ENCODE results near the gene UGGT1.

Gene UGGT1

GRCh38 chr2:128076461-128077106, 14.4 kb upstream of the UGGT1 start:
- Histone ChIP-seq H3K4me1 (ENCODE audit: control insufficient read depth, insufficient read depth, low read length) (no peaks in the 10 kb centered on the region), H3K4me3 (ENCODE audit: low read length) (no peak overlapping the region), H3K4me2 (ENCODE audit: low read length) (no peak overlapping the region), H3K27me3 (ENCODE audit: control insufficient read depth, insufficient read depth, low read length) (peaks cover 13% of the 10 kb centered on the region), H3K9me3 (replicated peaks; ENCODE audit: low read length) (no peaks in the 10 kb centered on the region), H3K9ac (ENCODE audit: low read depth, low read length) (no peak overlapping the region), H3K36me3 (ENCODE audit: insufficient read depth, low read length) (no peaks in the 10 kb centered on the region)

- Histone ChIP-seq H3K27me3 (ENCODE audit: control insufficient read depth, insufficient read depth, low read length) (peaks cover 8% of the 10 kb centered on the region), H3K4me1 (ENCODE audit: control insufficient read depth, insufficient read depth, low read length) (no peaks in the 10 kb centered on the region), H3K4me2 (ENCODE audit: low read length) (no peak overlapping the region), H3K9me3 (replicated peaks; ENCODE audit: low read length) (no peaks in the 10 kb centered on the region), H3K4me3 (ENCODE audit: low read length) (no peak overlapping the region), H3K9ac (ENCODE audit: low read depth, low read length) (no peak overlapping the region), H3K36me3 (ENCODE audit: insufficient read depth, low read length) (no peaks in the 10 kb centered on the region)
These were observed 6.2 kb upstream of the UGGT1 start for GRCh38 chr2:128084757-128085156.

DNA sequence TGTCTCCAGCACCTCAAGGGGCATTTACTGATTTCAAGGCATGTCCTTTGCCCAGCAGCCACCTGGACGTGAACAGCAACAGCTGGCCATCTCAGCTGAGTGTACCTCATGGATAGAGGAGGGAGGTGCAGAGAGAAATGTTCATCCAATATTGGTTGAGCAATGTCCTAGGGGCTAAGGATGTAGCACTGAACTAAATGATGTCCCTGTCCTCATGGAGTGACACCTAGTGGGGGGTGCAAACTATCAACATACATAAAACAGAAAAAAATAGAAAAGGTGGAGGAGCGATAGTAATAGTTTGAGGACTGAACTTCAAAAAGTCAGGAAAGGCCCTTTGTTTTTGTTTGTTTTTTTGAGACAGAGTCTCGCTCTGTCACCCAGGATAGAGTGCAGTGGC, 4.8 kb upstream of the UGGT1 start:
- Histone ChIP-seq H3K4me2 (ENCODE audit: low read length) (no peak overlapping the region), H3K4me1 (ENCODE audit: control insufficient read depth, insufficient read depth, low read length) (no peaks in the 10 kb centered on the region), H3K4me3 (ENCODE audit: low read length) (no peak overlapping the region), H3K27me3 (ENCODE audit: control insufficient read depth, insufficient read depth, low read length) (no peaks in the 10 kb centered on the region), H3K36me3 (ENCODE audit: insufficient read depth, low read length) (no peaks in the 10 kb centered on the region), H3K9me3 (replicated peaks; ENCODE audit: low read length) (no peaks in the 10 kb centered on the region), H3K9ac (ENCODE audit: low read depth, low read length) (no peak overlapping the region)

DNA sequence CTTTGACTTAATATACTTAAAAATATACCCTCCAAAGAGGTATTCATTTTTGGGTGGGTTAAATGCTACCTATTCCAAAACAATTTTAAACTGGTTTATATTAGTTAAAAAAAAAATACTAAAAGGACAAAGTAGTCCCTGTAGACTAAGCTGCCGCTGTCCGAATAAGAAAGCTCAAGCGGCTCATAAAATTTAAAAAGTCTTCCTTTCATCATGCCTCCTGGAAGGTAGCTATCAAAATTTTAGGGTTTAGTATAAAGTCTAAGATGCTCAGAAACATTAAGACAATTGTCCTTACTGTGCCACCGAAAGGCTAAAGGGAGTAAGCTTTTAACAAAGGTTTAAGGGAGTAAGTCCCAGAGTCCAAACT, 440 bp upstream of the UGGT1 start:
- peak overlapping the region; percentile 86 for H3K9ac ChIP-seq (ENCODE audit: low read depth, low read length)
- H3K4me1 ChIP-seq (ENCODE audit: control insufficient read depth, insufficient read depth, low read length): peaks cover 4% of the 10 kb centered on the region
- H3K9me3 ChIP-seq (replicated peaks; ENCODE audit: low read length): no peaks in the 10 kb centered on the region
- H3K4me2 ChIP-seq (ENCODE audit: low read length): peak overlapping the region; percentile 85
- peak overlapping the region; percentile 98 for H3K4me3 ChIP-seq (ENCODE audit: low read length)
- H3K36me3 ChIP-seq (ENCODE audit: insufficient read depth, low read length): no peaks in the 10 kb centered on the region
- no peaks in the 10 kb centered on the region for H3K27me3 ChIP-seq (ENCODE audit: control insufficient read depth, insufficient read depth, low read length)

DNA sequence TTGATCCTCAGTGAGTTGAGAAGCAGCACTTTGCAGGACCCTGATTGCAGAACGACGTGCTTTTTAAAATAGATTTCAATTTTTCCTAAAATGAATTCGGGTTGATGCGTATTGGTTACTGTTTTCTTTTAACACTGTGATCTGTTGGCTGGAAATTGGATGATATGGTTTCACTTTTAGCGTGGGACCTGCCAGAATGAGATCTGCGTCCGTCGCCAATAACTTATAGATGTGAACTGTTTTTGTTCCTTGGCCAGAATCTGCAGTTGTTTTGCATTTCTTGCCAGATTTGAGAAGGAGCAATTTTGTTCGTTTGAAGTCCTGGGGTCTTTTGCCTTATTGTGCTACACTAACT, 703 bp downstream of the UGGT1 start:
- H3K9ac ChIP-seq (ENCODE audit: low read depth, low read length): peak overlapping the region; percentile 86
- no peaks in the 10 kb centered on the region for H3K9me3 ChIP-seq (replicated peaks; ENCODE audit: low read length)
- peaks cover 4% of the 10 kb centered on the region for H3K4me1 ChIP-seq (ENCODE audit: control insufficient read depth, insufficient read depth, low read length)
- H3K36me3 ChIP-seq (ENCODE audit: insufficient read depth, low read length): no peaks in the 10 kb centered on the region
- H3K4me2 ChIP-seq (ENCODE audit: low read length): peak overlapping the region; percentile 85
- no peaks in the 10 kb centered on the region for H3K27me3 ChIP-seq (ENCODE audit: control insufficient read depth, insufficient read depth, low read length)
- peak overlapping the region; percentile 98 for H3K4me3 ChIP-seq (ENCODE audit: low read length)

- Histone ChIP-seq H3K27me3 (ENCODE audit: control insufficient read depth, insufficient read depth, low read length) (no peaks in the 10 kb centered on the region), H3K4me3 (ENCODE audit: low read length) (peak overlapping the region; percentile 15), H3K9ac (ENCODE audit: low read depth, low read length) (peak overlapping the region; percentile 31), H3K4me1 (ENCODE audit: control insufficient read depth, insufficient read depth, low read length) (peaks cover 4% of the 10 kb centered on the region), H3K9me3 (replicated peaks; ENCODE audit: low read length) (no peaks in the 10 kb centered on the region), H3K36me3 (ENCODE audit: insufficient read depth, low read length) (no peaks in the 10 kb centered on the region), H3K4me2 (ENCODE audit: low read length) (peak overlapping the region; percentile 85)
These were observed 1.7 kb downstream of the UGGT1 start for GRCh38 chr2:128092656-128093055.

DNA sequence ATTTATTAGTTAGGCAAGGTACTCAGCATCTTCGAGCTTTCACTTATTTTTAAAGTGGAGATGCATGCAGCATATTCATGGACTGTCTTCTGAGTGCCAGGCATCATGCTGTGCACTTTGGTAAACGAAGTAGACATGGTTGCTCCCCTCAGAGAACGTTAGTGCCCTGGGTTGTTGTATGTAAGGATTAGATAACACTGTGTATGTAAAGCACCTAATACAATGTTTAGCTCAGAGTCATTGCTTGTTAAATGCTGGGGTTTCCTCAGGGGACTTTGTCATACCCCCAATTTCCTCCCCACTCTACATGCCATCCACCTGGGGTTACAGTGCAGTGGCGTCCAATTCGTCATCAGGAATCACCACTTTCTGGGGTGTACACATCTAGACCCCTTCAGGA, 2.8 kb downstream of the UGGT1 start:
- H3K4me3 ChIP-seq (ENCODE audit: low read length): no peak overlapping the region
- H3K4me2 ChIP-seq (ENCODE audit: low read length): no peak overlapping the region
- no peaks in the 10 kb centered on the region for H3K27me3 ChIP-seq (ENCODE audit: control insufficient read depth, insufficient read depth, low read length)
- peaks cover 3% of the 10 kb centered on the region for H3K36me3 ChIP-seq (ENCODE audit: insufficient read depth, low read length)
- H3K9ac ChIP-seq (ENCODE audit: low read depth, low read length): no peak overlapping the region
- H3K4me1 ChIP-seq (ENCODE audit: control insufficient read depth, insufficient read depth, low read length): peaks cover 4% of the 10 kb centered on the region
- no peaks in the 10 kb centered on the region for H3K9me3 ChIP-seq (replicated peaks; ENCODE audit: low read length)

GRCh38 chr2:128095201-128095600, 4.2 kb downstream of the UGGT1 start:
- Histone ChIP-seq H3K4me3 (ENCODE audit: low read length) (no peak overlapping the region), H3K4me1 (ENCODE audit: control insufficient read depth, insufficient read depth, low read length) (peaks cover 4% of the 10 kb centered on the region), H3K27me3 (ENCODE audit: control insufficient read depth, insufficient read depth, low read length) (no peaks in the 10 kb centered on the region), H3K9ac (ENCODE audit: low read depth, low read length) (no peak overlapping the region), H3K36me3 (ENCODE audit: insufficient read depth, low read length) (peaks cover 10% of the 10 kb centered on the region), H3K9me3 (replicated peaks; ENCODE audit: low read length) (no peaks in the 10 kb centered on the region), H3K4me2 (ENCODE audit: low read length) (no peak overlapping the region)

DNA sequence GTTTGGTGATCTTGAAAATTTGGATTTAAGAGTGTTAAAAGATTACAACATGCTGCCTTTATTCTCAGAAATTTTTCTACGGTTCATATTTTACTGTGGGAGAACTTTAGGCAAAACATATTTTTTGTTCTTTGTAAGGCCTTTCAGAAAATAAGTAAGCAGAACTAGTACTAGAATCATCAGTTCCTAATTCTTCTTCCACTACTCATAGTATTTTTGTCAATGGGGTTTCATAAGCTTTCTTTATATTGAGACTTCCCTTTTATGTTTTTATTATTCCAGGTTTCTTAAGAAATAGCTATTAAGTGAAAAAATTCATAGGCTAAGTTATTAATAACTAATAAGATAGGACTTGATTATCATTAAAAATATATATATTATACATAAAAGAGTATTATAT, 12.4 kb downstream of the UGGT1 start:
- no peak overlapping the region for H3K9ac ChIP-seq (ENCODE audit: low read depth, low read length)
- H3K4me1 ChIP-seq (ENCODE audit: control insufficient read depth, insufficient read depth, low read length): no peaks in the 10 kb centered on the region
- H3K27me3 ChIP-seq (ENCODE audit: control insufficient read depth, insufficient read depth, low read length): no peaks in the 10 kb centered on the region
- H3K9me3 ChIP-seq (replicated peaks; ENCODE audit: low read length): no peaks in the 10 kb centered on the region
- no peak overlapping the region for H3K4me2 ChIP-seq (ENCODE audit: low read length)
- no peak overlapping the region for H3K4me3 ChIP-seq (ENCODE audit: low read length)
- peaks cover 35% of the 10 kb centered on the region for H3K36me3 ChIP-seq (ENCODE audit: insufficient read depth, low read length)

DNA sequence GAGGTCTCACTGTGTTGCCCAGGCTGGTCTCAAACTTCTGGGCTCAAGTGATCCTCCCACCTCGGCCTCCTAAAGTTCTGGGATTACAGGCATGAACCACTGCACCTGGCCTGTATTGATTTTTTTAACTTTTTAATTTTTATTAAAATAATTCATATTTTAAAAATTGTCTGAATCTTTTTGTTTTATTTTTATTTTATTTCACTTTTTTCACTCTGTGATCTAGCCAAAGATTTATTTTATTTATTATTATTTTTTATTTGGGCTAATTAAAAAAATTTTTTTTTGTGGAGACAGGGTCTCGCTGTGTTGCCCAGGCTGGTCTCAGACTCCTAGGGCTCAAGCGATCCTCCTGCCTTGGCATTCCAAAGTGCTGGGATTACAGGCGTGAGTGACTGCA, 14.1 kb downstream of the UGGT1 start:
- Histone ChIP-seq H3K9ac (ENCODE audit: low read depth, low read length) (no peak overlapping the region), H3K4me1 (ENCODE audit: control insufficient read depth, insufficient read depth, low read length) (no peaks in the 10 kb centered on the region), H3K27me3 (ENCODE audit: control insufficient read depth, insufficient read depth, low read length) (no peaks in the 10 kb centered on the region), H3K4me2 (ENCODE audit: low read length) (no peak overlapping the region), H3K9me3 (replicated peaks; ENCODE audit: low read length) (no peaks in the 10 kb centered on the region), H3K36me3 (ENCODE audit: insufficient read depth, low read length) (peaks cover 36% of the 10 kb centered on the region), H3K4me3 (ENCODE audit: low read length) (no peak overlapping the region)

DNA sequence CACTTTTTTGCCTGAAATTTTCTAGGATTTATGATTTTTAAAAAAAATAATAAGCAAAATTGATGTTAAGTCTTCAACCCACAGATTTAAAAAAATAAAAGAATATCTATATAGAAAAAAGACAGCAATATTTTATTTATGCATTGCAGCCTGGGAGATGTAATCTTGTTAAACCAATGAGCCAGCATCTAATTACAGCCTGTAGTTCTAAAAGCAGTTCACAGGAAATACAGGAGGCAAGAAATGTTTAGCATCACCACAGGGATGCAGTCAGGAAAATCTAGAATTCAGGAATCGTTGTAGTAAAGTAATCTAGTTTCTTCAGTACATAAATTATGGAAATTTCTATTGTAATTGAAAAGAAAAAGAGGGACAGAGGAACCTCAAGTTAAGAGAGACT, 17.2 kb downstream of the UGGT1 start:
- H3K9me3 ChIP-seq (replicated peaks; ENCODE audit: low read length): no peaks in the 10 kb centered on the region
- no peaks in the 10 kb centered on the region for H3K4me1 ChIP-seq (ENCODE audit: control insufficient read depth, insufficient read depth, low read length)
- no peak overlapping the region for H3K4me2 ChIP-seq (ENCODE audit: low read length)
- no peak overlapping the region for H3K9ac ChIP-seq (ENCODE audit: low read depth, low read length)
- H3K4me3 ChIP-seq (ENCODE audit: low read length): no peak overlapping the region
- H3K27me3 ChIP-seq (ENCODE audit: control insufficient read depth, insufficient read depth, low read length): no peaks in the 10 kb centered on the region
- H3K36me3 ChIP-seq (ENCODE audit: insufficient read depth, low read length): peaks cover 34% of the 10 kb centered on the region

DNA sequence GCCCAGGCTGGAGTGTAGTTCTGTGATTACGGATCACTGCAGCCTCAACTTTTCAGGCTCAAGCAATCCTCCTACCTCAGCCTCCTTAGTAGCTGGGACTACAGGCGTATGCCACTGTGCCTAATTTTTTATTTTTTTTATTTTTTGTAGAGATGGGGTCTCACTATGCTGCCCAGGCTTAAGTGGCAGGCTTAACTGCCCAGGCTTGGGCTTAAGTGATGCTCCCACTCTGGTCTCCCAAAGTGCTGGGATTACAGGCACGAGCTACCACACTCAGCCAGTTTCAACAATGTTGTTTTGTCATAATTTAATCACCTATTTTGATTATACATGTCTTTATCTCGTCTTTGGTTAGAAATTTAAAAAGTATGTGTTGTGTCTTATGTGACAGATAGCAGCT, 18.2 kb downstream of the UGGT1 start:
- Histone ChIP-seq H3K4me2 (ENCODE audit: low read length) (no peak overlapping the region), H3K36me3 (ENCODE audit: insufficient read depth, low read length) (peaks cover 33% of the 10 kb centered on the region), H3K27me3 (ENCODE audit: control insufficient read depth, insufficient read depth, low read length) (no peaks in the 10 kb centered on the region), H3K4me3 (ENCODE audit: low read length) (no peak overlapping the region), H3K4me1 (ENCODE audit: control insufficient read depth, insufficient read depth, low read length) (no peaks in the 10 kb centered on the region), H3K9me3 (replicated peaks; ENCODE audit: low read length) (no peaks in the 10 kb centered on the region), H3K9ac (ENCODE audit: low read depth, low read length) (no peak overlapping the region)
